GM10266 (cell line): Measurements from ENCODE around the gene PSMA4.
"Not testable (repeated sequence)": the region's sequence is repeated elsewhere in the genome, so short reads cannot be mapped to it uniquely, and the experiment has no call there.

ENCODE experiments used
- DNase-seq: peaks from one replicate; pipeline ENCODE4 v3.0.0; 2012; ENCODE audit errors: extremely low spot score
- CTCF ChIP-seq: IDR thresholded peaks from 2 replicates; pipeline ENCODE4 v1.5.1; 2012; ENCODE audit warnings: mild to moderate bottlenecking, low read depth; ENCODE audit not compliant: control insufficient read depth, insufficient read depth; ENCODE audit errors: missing control alignments

The PSMA4 gene

GRCh38 chr15:78509726-78510312 lies 30.4 kb upstream of the PSMA4 start:
- no peak for TF ChIP-seq CTCF
- DNase-seq, result no peak

GRCh38 chr15:78520035-78520434 lies 20.2 kb upstream of the PSMA4 start:
- not testable (repeated sequence) for DNase-seq

- TF ChIP-seq CTCF, result no peak
- DNase-seq, result no peak
These were observed 16.0 kb upstream of the PSMA4 start for GRCh38 chr15:78524230-78524629.

- DNase-seq, result no peak
- TF ChIP-seq CTCF, result no peak
These were observed 12.9 kb upstream of the PSMA4 start for GRCh38 chr15:78527325-78527724.

- TF ChIP-seq CTCF, result no peak
- no peak for DNase-seq
These were observed 6.9 kb upstream of the PSMA4 start for GRCh38 chr15:78533331-78533730.

GRCh38 chr15:78536134-78536533 lies 4.1 kb upstream of the PSMA4 start:
- no peak for DNase-seq
- TF ChIP-seq CTCF, result no peak

GRCh38 chr15:78537266-78537905 lies 2.9 kb upstream of the PSMA4 start:
- no peak for DNase-seq
- no peak for TF ChIP-seq CTCF
